Bone marrow (tissue), 2 donors: ENCODE results near the gene TARS3.
"Not testable (repeated sequence)": the region's sequence is repeated elsewhere in the genome, so short reads cannot be mapped to it uniquely, and the experiment has no call there.

ENCODE experiments used
- DNase-seq, 2 donors: peaks; one replicate each; lab custom pipeline; 2025; lab: John Stamatoyannopoulos, UW

TARS3 gene

GRCh38 chr15:101723874-101724674 lies at the start of gene TARS3:
Gene TARS3 (minus strand): TSS chr15:101724473. CDS start chr15:101724387, 86 bp downstream.
- peak; percentile 72 to 85 for DNase-seq

- no peak for DNase-seq
Observed at GRCh38 chr15:101773496-101774100, 49.3 kb upstream of the TARS3 start.

- no peak for DNase-seq
Observed at GRCh38 chr15:101772921-101773320, 48.6 kb upstream of the TARS3 start.

GRCh38 chr15:101767083-101767640 lies 42.9 kb upstream of the TARS3 start:
- not testable (repeated sequence) for DNase-seq

- DNase-seq = no peak
Observed at GRCh38 chr15:101765772-101766456, 41.6 kb upstream of the TARS3 start.

GRCh38 chr15:101765340-101765671 lies 41.0 kb upstream of the TARS3 start:
- DNase-seq = not testable (repeated sequence)

GRCh38 chr15:101764669-101765339 lies 40.5 kb upstream of the TARS3 start:
- not testable (repeated sequence) for DNase-seq

GRCh38 chr15:101746716-101747082 lies 22.4 kb upstream of the TARS3 start:
- not testable (repeated sequence) for DNase-seq

- not testable (repeated sequence) for DNase-seq
Observed at GRCh38 chr15:101734837-101735236, 10.6 kb upstream of the TARS3 start.

GRCh38 chr15:101733545-101733944 lies 9.3 kb upstream of the TARS3 start:
- no peak for DNase-seq

GRCh38 chr15:101732772-101733171 lies 8.5 kb upstream of the TARS3 start:
- DNase-seq = no peak

GRCh38 chr15:101731746-101732145 lies 7.5 kb upstream of the TARS3 start:
- no peak for DNase-seq

- no peak for DNase-seq
Observed at GRCh38 chr15:101727186-101727585, 2.9 kb upstream of the TARS3 start.

GRCh38 chr15:101725073-101725472 lies 800 bp upstream of the TARS3 start:
- no peak for DNase-seq

- DNase-seq = no peak
Observed at GRCh38 chr15:101724675-101725005, 367 bp upstream of the TARS3 start.

GRCh38 chr15:101723171-101723873 lies 951 bp downstream of the TARS3 start:
- peak in 1 of 2 donors; percentile 3 for DNase-seq

GRCh38 chr15:101718896-101719295 lies 5.4 kb downstream of the TARS3 start:
- DNase-seq = no peak

- DNase-seq = no peak
Observed at GRCh38 chr15:101712078-101712477, 12.2 kb downstream of the TARS3 start.

GRCh38 chr15:101710806-101711205 lies 13.5 kb downstream of the TARS3 start:
- no peak for DNase-seq

- DNase-seq = no peak
Observed at GRCh38 chr15:101709466-101709865, 14.8 kb downstream of the TARS3 start.

GRCh38 chr15:101707983-101708382 lies 16.3 kb downstream of the TARS3 start:
- no peak for DNase-seq

GRCh38 chr15:101702077-101702476 lies 22.2 kb downstream of the TARS3 start:
- no peak for DNase-seq
